HG03342 (cell line): ENCODE results near the gene MAGEA9B.
A peak's percentile ranks its signal among the peaks of the same experiment; 100 is the strongest.
"Not testable (repeated sequence)": the region's sequence is repeated elsewhere in the genome, so short reads cannot be mapped to it uniquely, and the experiment has no call there.

Experiments used
- ATAC-seq: cut with Tn5 transposase; IDR thresholded peaks from one replicate; pipeline ENCODE4 v1.9.1; 2021; ENCODE audit warnings: mild to moderate bottlenecking, moderate library complexity; ENCODE audit not compliant: unreplicated experiment

The MAGEA9B gene

GRCh38 chrX:149539283-149540130 is 47.8 kb downstream of the MAGEA9B start:
- ATAC-seq = peak; percentile 48

DNA sequence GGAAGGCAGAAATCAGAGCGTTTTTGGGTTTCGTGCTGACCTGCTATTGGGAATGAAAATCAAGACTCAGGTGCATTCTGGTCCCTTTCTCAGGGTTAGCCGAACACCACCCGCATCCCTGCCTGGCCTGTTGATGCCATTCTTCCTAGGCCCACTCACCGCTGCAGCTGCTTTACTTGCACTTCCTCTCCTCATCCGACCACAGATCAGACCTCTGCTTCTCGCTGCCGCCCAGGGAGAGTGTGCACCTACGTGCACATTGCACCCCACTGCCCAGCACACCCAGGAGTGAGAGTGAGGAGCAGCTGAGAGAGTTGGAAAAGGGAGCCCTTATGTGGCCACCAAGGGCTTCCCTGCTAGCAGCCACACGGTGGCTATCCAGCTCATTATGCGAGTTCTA is 49.8 kb downstream of the MAGEA9B start:
- ATAC-seq = not testable (repeated sequence)

DNA sequence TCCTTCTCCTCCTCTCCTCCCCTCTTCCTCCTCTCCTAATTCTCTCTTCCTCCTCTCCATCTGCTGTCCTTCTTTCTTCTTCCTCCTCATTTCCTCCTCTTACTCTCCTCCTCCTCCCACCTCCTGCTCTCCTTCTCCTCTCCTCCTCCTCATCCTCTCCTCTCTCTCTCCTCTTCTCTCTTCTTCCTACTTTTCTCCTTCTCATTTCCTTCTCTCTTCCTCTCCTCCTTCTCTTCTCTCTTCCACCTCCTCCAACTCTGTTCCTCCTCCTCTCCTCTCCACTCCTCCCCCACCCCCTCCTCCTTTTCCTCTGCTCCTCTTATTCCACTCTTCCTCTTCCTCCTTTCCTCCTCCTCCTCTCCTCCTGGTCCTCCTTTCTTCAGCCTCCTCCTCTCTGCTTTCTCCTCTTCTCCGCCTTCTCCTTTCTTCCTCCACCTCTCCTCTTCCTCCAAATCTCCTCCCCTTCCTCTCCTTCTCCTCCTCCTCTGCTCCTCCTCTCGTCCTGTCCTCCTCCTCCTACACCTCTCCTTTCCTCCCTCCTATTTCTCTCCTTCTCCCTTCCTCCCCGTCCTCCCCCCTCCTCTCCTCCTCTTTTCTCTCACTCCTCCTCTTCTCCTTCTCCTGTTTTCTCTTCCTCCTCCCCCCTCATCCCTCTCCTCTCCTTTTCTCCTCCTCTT is 52.2 kb downstream of the MAGEA9B start:
- not testable (repeated sequence) for ATAC-seq

DNA sequence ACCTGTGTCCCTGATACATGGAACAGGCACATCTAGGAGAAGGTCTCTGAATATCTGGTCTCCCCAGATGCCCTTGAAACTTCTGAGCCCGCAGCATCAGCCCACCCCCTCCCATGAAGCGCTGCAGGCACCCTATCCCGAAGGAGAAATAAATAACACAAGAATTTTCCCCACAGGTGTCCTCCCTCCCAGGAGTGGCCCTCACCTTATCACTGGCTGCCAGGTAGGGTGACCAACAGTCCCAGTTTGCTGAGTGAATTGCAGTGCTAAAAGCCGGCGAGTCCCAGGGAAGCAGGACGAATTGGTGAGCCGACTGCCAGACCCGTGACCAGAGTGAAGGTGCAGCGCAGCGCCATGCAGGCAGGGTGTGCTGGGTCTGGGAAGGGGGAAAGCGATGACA is 53.3 kb downstream of the MAGEA9B start:
- not testable (repeated sequence) for ATAC-seq

- not testable (repeated sequence) for ATAC-seq
These were observed 54.4 kb downstream of the MAGEA9B start for GRCh38 chrX:149532868-149533267.
